ENCODE data around the gene ZNF518A.

GRCh38 chr10:96188916-96189315 is 58.8 kb downstream of the ZNF518A start:
- TF ChIP-seq CTCF (IDR thresholded peaks at IDR 0.05) (no peak), ZFX (IDR thresholded peaks at IDR 0.05; ENCODE audit: borderline replicate concordance) (no peak)

Data from 22Rv1 (cell line).